Activated gamma-delta T cell treated with anti-CD3 and anti-CD28 coated beads, Interleukin-2, amount 50 U/mL, for 16 hours (primary cell): Measurements from ENCODE around the gene DIPK2B.

Source experiments
- DNase-seq: peaks from one replicate; pipeline ENCODE4 v3.0.0-alpha.2; 2020; ENCODE audit warnings: low read depth

The DIPK2B gene

GRCh38 chrX:45200741-45201234, at the start of gene DIPK2B:
TSS of gene DIPK2B (minus strand) at chrX:45200876. CDS start at chrX:45200826, 50 bp downstream.
- no peak for DNase-seq

GRCh38 chrX:45240301-45240700, 39.6 kb upstream of the DIPK2B start:
- no peak for DNase-seq

GRCh38 chrX:45238489-45238888, 37.8 kb upstream of the DIPK2B start:
- no peak for DNase-seq

- DNase-seq: no peak
These were observed 32.9 kb upstream of the DIPK2B start for GRCh38 chrX:45233531-45233930.

- DNase-seq: no peak
These were observed 31.5 kb upstream of the DIPK2B start for GRCh38 chrX:45232139-45232538.

- DNase-seq: no peak
These were observed 29.7 kb upstream of the DIPK2B start for GRCh38 chrX:45230410-45230809.

GRCh38 chrX:45229348-45229747, 28.7 kb upstream of the DIPK2B start:
- no peak for DNase-seq

- no peak for DNase-seq
These were observed 27.4 kb upstream of the DIPK2B start for GRCh38 chrX:45228126-45228525.

- no peak for DNase-seq
These were observed 7.6 kb upstream of the DIPK2B start for GRCh38 chrX:45208121-45208856.

- DNase-seq: no peak
These were observed 1.5 kb upstream of the DIPK2B start for GRCh38 chrX:45202171-45202570.

- DNase-seq: no peak
These were observed 2.0 kb downstream of the DIPK2B start for GRCh38 chrX:45198706-45199105.

GRCh38 chrX:45198301-45198700, 2.4 kb downstream of the DIPK2B start:
- DNase-seq: no peak

- DNase-seq: no peak
These were observed 4.0 kb downstream of the DIPK2B start for GRCh38 chrX:45196701-45197100.

- DNase-seq: no peak
These were observed 8.8 kb downstream of the DIPK2B start for GRCh38 chrX:45191820-45192409.

GRCh38 chrX:45191383-45191782, 9.3 kb downstream of the DIPK2B start:
- no peak for DNase-seq

- DNase-seq: no peak
These were observed 12.9 kb downstream of the DIPK2B start for GRCh38 chrX:45187731-45188130.

- no peak for DNase-seq
These were observed 14.0 kb downstream of the DIPK2B start for GRCh38 chrX:45186643-45187026.

GRCh38 chrX:45184211-45184610, 16.5 kb downstream of the DIPK2B start:
- DNase-seq: no peak

GRCh38 chrX:45172890-45173289, 27.8 kb downstream of the DIPK2B start:
- no peak for DNase-seq

- no peak for DNase-seq
These were observed 33.9 kb downstream of the DIPK2B start for GRCh38 chrX:45166781-45167180.

GRCh38 chrX:45165726-45166125, 35.0 kb downstream of the DIPK2B start:
- DNase-seq: no peak

- no peak for DNase-seq
These were observed 35.7 kb downstream of the DIPK2B start for GRCh38 chrX:45164995-45165394.

GRCh38 chrX:45164021-45164621, 36.6 kb downstream of the DIPK2B start:
- DNase-seq: no peak
